AG04450 (cell line): ENCODE data around the gene PLA2G4E. TPM values are rescaled to one million over a fixed set of nuclear protein-coding genes. Genes with fewer than 3 reads are reported as not detected.

Experiments used
- CTCF ChIA-PET: fragments of 300-600, 350-600 bp; formaldehyde crosslinking; extraction: SDS; loops from one replicate; lab custom pipeline; 2022; ENCODE audit warnings: antibody characterized with exemption, inconsistent platforms; lab: Charles Lee
- POLR2A ChIA-PET: fragments of 350-600 bp; formaldehyde crosslinking; extraction: SDS; loops from one replicate; lab custom pipeline; 2021; ENCODE audit warnings: antibody characterized with exemption, inconsistent platforms; lab: Yijun Ruan, JAX
- DNase-seq: peaks from one replicate; pipeline ENCODE4 v3.0.0-alpha.2; 2011; ENCODE audit warnings: low read depth, low spot score
- H3K27ac ChIP-seq: one replicate; pipeline ENCODE4 v1.5.1; 2012; ENCODE audit warnings: low read depth, low read length, control low read depth
- H3K27me3 ChIP-seq: one replicate; pipeline ENCODE4 v1.6.0; 2012; ENCODE audit warnings: low read length; ENCODE audit not compliant: control insufficient read depth, insufficient read depth
- H3K4me3 ChIP-seq: 2 replicates; pipeline ENCODE4 v1.5.1; 2011; ENCODE audit warnings: mild to moderate bottlenecking, low read depth, low read length, control low read depth
- H3K9me3 ChIP-seq: 2 replicates; pipeline ENCODE4 v1.5.1; 2012; ENCODE audit warnings: low read length; ENCODE audit not compliant: control insufficient read depth, insufficient read depth
- polyA plus RNA-seq: library from polyadenylated mRNA; depleted of rRNA; stranded (reverse); fragments of >200 nt; gene quantifications from 2 replicates; pipeline ENCODE4 v1.2.3, GENCODE V29; 2011
- TF ChIP-seq, protein P1 (sequence below): IDR thresholded peaks from 2 replicates; pipeline ENCODE4 v1.5.1; 2011; ENCODE audit warnings: low read depth, low read length, control low read depth, inconsistent platforms

Gene PLA2G4E
- polyA plus RNA-seq, 1 experiment: not detected

DNA sequence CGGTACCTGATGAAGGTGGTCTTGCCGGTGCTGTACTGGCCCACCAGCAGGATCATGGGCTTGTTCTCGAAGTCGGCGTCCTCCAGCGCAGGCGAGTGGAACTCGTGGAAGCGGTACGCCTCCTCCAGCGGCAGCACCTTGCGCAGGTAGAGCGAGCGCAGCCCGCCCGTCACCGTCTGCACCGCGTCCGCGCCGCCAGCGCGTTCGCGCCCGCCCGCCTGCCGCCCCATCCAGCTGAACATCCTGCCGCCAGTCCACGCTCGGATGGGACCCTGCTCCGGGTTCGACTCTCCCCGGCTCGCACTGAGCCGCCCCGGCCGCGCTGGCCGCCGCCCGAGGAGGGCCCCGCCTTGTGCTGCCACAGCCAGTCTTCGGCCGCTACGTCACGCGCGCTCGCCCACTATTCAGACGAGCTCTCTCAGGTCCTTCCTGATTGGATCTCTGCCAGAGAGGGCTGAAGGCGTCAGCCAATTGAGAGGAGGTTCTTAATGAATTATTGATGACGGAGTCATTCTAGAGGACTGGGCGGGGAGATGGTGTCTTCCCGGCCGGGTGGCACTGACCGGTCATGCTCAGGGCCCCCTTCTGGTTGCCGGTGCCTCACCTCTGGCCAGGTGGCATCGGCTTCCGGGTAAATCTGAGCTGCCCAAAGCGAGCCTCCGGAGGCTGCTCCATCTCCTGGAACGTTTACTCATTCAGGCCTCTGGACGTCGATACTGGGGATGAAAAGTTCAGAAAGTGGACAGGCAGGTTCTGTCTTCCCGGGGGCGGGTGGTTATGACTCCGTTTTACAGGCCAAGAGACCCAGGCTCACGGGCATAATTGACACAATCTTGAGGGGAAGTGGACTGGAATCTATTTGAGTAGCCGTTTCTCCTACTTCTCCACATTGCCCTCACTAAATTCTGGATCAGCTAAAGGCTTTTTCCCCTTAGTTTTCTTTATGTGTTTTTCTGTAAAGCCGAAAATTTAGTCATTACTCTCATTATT is 48.3 kb downstream of the PLA2G4E start, which contains the start of gene EHD4:
Gene EHD4, minus strand, starts transcription at position 305 of the 990 bp plus-strand sequence. Its CDS starts 63 bp downstream, at position 242.
- Histone ChIP-seq H3K9me3 (no peaks in the 10 kb centered on the region), H3K27ac (peak within 1 kb of the TSS; percentile 72), H3K4me3 (peak within 1 kb of the TSS; percentile 97), H3K27me3 (peaks cover 12% of the 10 kb centered on the region)
- peak; percentile 96 for DNase-seq
- CTCF ChIA-PET: interaction anchor here (0.8 to 2.2 kb wide), 6 partner anchors 12 to 112 kb away, joined by 3 to 8 read pairs (median 4); no protein-coding TSS in a partner anchor
- TF ChIP-seq, protein P1, sequence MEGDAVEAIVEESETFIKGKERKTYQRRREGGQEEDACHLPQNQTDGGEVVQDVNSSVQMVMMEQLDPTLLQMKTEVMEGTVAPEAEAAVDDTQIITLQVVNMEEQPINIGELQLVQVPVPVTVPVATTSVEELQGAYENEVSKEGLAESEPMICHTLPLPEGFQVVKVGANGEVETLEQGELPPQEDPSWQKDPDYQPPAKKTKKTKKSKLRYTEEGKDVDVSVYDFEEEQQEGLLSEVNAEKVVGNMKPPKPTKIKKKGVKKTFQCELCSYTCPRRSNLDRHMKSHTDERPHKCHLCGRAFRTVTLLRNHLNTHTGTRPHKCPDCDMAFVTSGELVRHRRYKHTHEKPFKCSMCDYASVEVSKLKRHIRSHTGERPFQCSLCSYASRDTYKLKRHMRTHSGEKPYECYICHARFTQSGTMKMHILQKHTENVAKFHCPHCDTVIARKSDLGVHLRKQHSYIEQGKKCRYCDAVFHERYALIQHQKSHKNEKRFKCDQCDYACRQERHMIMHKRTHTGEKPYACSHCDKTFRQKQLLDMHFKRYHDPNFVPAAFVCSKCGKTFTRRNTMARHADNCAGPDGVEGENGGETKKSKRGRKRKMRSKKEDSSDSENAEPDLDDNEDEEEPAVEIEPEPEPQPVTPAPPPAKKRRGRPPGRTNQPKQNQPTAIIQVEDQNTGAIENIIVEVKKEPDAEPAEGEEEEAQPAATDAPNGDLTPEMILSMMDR: peak; percentile 32
- POLR2A ChIA-PET: interaction anchor here (0.6 to 1.4 kb wide), 7 partner anchors 21 to 162 kb away, joined by 3 to 6 read pairs (median 3); no protein-coding TSS in a partner anchor

DNA sequence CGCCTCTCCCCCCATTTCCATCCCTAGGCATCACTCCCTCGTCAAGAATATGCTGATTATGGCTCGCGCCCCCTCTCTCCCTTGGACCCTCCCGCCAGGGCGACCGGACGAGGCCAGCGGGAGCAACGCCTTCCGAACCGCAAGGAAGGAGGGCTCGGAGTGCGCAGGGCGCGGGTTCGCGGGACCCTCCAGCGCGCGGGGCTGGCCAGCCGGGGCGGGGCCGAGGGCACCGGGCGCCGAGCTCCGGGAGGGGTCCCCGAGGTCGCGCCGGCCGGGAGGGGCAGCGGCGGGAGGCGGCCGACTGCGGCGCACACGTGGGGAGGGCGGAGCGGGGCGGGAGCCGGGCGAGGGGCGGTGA is 49.0 kb downstream of the PLA2G4E start:
- Histone ChIP-seq H3K9me3 (no peaks in the 10 kb centered on the region), H3K4me3 (peak overlapping the region; percentile 97), H3K27me3 (peaks cover 9% of the 10 kb centered on the region), H3K27ac (peak overlapping the region; percentile 72)
- DNase-seq: no peak
- POLR2A ChIA-PET: interaction anchor here (0.6 to 1.4 kb wide), 4 partner anchors 28 to 161 kb away, joined by 3 to 6 read pairs (median 4); no protein-coding TSS in a partner anchor
- CTCF ChIA-PET: interaction anchor here (0.8 to 2.2 kb wide), 4 partner anchors 13 to 42 kb away, joined by 3 to 8 read pairs (median 4); no protein-coding TSS in a partner anchor
- TF ChIP-seq, protein P1: no peak

DNA sequence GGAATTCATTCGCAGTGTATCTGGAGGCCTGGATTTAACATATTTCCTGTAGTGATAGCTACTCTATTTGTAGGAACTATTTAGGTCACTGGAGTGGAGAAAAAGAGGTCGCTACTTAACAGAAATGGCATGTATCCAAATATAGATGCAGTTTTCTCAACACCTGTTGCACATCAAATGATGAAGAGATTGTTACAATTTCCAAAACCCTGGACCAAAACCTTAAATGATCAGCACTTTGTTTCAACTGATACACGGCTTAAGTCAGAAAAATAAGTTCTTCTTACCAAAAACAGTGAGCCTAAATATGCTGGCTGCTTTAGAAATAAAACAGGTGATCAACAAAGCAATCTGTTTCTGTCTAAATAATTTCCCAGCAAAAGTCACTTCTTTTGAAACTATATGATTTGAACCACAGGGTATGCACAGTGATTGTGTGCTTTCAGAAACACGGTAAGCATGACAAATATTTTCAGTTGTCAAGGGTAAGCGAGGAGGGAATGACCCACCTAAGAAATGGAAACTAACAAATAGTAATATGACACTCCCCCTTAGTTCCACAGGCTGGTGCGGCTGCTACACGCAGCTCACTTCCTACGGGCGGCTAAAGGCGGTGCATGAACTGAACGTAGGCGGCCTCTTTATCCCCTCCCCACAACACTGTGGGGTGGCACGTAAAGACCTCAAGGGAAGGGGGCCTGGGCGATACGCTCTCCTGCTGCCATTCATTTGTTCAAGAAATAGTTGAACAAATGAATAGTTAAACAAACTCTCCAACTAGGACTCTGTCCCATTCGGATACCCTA is 49.5 kb downstream of the PLA2G4E start:
- H3K9me3 ChIP-seq: no peaks in the 10 kb centered on the region
- ChIA-PET CTCF (interaction anchor here (1.8 to 2.2 kb wide), 2 partner anchors 19 to 67 kb away, joined by 7 to 8 read pairs; no protein-coding TSS in a partner anchor), POLR2A (interaction anchor here (0.7 kb wide), 1 partner anchor 41 kb away, joined by 4 read pairs; no protein-coding TSS in a partner anchor)
- H3K4me3 ChIP-seq: peak overlapping the region; percentile 97
- TF ChIP-seq, protein P1: no peak
- H3K27me3 ChIP-seq: peaks cover 6% of the 10 kb centered on the region
- H3K27ac ChIP-seq: peak overlapping the region; percentile 72
- DNase-seq: no peak

DNA sequence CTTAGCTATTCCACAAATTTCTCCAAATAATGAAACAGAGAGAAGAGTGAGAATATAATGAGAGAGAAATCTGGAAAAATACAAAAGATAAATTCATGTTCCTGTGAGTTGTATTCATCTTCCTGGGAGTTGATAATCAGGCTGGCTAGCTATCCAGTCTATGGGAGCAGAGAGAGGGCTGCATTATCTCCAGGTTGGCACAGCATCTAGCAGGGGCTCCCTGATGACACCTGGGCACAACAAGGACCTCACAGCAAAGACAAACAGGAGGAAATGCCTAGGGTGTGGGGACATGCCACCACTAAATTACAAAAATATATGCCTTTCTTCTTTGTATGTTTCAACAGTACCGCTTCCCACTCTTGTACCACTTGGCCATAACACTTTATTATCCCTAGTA is 50.4 kb downstream of the PLA2G4E start:
- DNase-seq: no peak
- ChIA-PET CTCF (interaction anchor here (1.8 kb wide), 1 partner anchor 66 kb away, joined by 7 read pairs; no protein-coding TSS in a partner anchor), POLR2A (no interaction called here)

More for the DNA sequence above, 50.4 kb downstream of the PLA2G4E start:
- peaks cover under 1% of the 10 kb centered on the region for H3K27me3 ChIP-seq
- H3K4me3 ChIP-seq: peak overlapping the region; percentile 97
- no peaks in the 10 kb centered on the region for H3K9me3 ChIP-seq
- TF ChIP-seq, protein P1: no peak
- no peak overlapping the region for H3K27ac ChIP-seq
